ENCODE measurements around the gene SYT8.

- TF ChIP-seq CTCF (IDR thresholded peaks at IDR 0.05; ENCODE audit: low read depth, low read length, poor library complexity, severe bottlenecking) (no peak), EZH2phosphoT487 (IDR thresholded peaks at IDR 0.05; ENCODE audit: borderline replicate concordance, low read length) (no peak)
Measured at GRCh38 chr11:1793081-1793480, 41.7 kb upstream of the SYT8 start.

Measured in DOHH2 (cell line).